ENCODE data around the gene GGCT.

GGCT gene

DNA sequence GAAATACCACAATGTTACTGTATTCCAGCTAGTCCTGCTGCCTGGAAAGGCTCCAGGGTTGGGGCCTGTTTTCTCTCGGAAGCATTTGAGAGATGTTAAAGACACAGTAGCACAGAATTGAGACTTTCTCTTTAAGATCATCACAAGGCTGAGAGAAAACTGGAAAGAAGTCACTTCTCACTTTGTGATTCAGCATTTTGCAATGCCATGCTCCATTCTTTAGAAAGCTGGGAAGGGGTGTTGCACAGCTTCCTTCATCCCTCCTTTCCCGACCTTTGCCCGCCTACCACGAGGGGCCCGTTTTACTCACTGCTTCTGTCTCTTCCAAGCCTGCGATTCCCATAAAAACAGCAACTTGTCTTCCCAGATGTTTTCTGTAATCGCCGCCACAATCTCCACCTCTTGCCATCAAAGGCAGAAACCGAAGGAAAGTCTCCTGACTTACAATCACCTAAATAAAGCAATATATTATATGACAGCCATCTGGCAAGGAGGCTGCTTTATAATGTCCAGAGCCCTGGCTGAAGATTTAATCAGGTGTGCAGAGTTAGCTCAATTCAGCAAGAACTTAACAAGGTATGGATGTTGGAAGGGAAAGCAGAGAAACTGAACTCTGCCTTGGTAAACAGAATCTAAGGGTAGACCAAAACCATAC, 44.9 kb downstream of the GGCT start:
- DNase-seq = no peak

DNA sequence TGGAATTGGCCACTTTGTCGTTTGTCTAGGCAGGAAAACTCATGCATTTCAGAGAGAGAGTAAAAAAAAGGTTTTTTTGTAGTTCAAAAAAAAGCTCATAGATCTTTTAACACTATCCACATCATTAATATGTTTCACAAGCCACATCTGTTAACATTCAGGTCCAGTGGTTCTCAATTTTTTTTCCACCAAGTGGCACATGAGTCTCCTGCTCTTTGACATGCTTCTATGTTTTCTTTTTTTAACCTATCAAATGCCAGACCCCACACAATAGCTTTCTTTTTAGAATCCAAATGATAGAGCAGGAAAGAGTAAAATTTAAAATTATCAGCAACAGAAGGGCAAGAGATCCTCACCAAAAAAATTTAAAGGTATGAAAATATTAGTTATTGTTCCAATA, 46.3 kb downstream of the GGCT start:
- no peak for DNase-seq

DNA sequence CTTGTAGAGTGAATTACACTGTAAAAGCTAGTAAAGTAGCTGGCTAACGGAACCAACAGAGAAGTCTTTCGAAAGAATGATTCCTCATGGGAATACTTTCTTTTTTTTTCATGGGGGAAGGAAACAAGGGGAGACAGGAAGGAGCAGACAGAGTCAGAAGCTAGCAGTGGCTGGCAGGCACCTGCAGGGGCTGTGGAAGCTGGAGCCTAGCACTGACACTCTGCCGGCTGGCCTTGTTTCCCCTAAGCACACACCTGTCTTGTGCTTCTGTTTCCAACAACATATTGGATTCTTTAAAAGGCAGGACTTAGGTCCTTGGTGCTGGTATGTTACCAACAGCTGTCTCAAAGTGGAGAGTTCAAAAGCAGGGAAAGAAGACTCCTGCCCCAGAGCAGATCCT, 50.7 kb downstream of the GGCT start:
- DNase-seq = no peak

DNA sequence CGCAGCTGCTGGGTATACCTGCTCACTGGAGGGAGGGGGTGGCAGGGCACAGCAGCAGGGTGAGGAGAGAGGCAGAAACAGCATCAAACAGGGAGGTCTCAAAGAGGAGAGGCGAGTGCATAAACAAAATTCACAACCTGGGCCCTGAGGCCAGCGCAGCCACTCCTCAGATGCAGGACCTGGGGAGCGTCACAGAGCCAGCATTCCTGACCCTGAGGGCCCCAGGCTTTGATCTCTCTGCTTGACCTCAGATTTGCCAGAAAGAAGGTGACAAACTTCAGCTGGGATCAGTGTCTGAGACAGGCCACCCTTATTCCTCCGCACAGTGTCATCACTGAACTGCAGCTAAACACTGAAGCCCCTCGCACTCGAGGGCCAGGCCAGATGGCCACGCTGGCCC, 51.6 kb downstream of the GGCT start:
- DNase-seq = no peak

DNA sequence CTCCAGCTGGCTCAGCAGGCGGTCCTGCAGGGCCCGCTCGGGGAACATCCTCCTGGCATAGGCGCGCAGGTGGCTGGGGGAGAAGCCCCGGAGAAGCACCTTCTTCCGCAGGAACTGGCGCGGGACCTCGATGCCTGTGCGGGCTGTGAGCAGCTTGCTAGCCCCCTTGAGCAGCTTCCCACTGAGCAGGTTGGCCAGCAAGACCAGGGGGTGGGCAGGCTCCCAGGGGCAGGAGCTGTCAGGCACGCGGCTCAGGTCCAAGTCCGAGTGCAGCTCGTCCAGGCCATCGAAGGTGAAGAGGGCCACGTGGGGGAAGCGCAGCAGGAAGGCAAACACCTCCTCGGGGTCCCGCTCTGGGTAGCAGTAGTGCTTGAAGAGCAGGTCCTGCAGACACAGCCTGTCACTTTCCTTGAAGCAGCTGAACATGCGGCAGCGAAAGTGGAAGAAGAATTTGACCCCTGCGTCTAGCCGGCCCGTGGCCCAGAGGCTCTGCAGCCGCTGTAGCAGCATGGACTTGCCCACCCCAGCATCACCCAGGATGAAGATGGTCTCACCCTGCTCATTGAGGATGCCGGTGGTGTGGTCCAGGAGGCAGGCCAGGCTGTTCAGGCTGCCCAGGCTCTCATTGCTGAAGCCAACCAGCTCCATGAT, 52.2 kb downstream of the GGCT start:
- no peak for DNase-seq

DNA sequence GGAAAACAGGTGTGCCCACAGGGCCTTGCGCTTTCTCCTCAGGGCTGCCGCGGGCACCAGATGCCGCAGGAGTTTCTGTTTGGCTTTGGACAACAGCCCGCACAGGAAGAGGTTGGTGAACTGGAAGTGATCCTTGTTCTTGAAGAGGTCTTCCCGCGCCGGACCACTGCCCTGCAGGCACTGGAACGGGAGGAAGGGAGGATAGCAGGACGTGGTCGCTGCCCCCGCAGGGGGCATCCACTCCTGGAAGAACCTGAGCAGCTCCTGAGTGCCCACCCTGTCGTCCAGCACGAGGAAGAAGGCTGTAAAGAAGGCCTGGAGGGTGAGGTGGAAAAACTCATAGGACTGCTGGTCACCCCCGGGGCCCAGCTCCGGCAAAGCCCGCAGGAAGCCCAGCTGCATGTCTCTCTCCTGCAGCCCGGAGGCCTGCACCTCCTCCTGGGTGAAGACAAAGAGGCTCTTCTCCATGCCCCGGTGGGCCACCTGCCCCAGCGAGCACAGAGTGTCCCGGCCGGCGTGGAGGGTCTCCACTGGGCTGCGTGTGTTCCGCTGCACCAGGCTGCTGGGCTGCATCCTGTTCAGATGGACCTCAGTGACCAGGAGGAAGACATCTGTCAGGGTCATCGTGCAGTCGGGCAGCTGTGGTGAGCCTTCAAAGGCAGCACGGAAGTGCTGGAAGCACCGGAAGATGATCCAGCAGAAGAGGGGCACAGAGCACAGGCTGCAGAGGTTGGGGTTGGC, 52.9 kb downstream of the GGCT start:
- no peak for DNase-seq

DNA sequence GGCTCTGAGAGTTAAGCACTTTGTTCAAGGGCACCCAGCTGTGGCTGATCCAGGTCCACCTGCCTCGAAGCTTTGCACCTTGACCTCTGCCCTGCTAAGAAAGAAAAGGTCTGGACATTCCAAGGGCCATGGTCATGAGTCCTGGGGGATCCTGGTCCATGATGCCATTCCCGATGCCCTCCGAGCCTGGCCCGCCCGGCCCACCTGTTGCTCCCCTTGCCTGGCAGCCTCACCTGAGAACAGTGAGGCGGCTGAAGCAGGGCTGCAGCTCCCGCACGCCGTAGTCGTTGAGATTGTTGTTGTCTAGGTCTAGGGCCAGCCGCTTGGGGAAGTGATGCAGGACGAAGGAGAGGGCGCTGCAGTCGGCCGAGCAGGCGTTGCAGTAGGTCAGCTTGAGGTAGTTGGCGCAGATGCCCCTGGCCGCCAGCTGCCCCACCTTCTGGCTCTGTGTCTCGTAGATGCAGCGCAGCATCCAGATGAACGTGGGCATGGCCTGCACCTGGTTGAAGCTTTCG, 53.6 kb downstream of the GGCT start:
- DNase-seq = no peak

DNA sequence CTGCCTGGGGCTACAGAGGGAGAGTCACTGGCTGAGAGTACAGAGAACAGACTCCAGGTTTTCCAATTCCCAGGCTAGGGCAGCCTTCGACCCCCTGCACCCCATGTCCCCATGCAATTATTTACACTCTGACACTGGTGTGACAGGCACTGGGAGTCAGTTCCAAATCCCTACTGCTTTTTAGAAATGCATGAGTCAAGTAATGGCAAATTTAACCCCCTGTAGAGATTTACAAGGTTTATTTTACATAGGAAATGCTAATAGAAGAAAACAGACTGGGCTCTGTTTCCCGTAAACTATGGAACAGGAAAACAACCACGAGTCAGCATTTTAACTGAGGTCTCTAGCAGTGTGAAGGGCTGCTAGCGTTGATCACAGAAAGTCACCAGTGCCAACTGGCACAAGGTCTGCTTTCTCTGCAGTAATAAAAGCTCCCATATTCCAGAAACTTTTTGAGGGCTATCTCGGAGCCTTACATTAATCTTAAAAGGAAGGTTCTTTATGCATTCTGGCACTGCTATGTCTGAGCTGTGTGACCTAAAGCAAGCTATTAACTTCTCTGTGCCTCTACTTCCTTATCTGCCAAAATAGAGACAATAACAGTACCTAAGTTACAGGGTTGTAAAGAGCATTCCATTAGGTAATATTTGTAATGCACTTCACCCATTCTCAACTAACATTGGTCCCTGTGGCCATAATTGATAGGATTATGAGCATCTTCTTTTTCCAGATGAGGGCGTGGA, 54.2 kb downstream of the GGCT start:
- no peak for DNase-seq

DNA sequence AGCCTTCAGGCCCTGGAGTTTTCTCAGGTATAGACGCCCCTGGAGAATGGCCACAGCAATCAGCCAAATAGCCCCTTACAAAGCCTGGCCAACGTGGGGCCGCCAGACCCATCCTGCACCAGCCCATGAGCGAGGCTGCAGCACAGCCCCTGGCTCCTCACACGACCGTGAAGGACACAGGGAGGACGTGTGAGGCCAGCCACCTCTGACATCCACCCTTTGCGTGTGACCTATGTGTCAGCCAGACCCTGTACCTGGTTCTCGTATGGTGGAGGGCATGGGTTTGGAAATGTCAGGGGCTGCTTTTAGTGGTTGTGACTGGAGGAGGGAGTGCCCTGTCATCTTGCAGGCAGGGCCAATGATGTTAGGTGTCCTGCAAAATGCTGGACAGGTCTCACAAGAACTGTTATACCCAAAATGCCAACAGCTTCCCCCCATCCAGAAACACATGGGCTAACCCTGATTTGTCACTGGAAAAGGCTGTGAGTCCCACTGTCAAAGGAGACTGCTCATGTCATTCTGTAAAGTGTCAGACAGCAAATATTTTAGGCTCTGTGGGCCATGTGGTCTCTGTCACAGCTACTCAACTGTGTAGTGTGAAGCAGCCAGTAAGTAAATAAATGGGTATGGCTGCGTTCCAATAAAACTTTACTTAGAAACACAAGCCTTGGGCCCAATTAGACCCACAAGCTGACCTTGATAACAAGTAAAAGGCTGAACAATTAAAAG, 56.0 kb downstream of the GGCT start:
- no peak for DNase-seq

DNA sequence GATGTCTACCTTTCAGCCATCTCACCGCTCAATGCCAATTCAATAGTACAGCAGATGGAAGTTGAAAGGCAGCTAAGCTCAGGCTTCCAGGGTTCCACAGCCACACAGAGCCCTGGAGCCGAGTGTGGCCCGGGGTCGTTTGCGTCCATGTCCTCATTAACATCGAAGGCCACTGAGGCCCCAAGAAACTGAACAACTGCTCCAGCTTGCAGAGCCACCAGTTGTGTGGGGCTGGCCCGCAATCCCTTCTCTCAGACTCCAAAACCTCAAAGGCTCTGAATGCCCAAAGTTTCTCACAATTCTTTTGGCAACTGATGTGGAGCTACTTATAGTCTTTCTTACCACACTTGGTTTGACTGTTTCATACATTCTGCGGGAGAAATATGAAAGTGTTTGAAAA, 57.2 kb downstream of the GGCT start:
- DNase-seq = no peak
